Measurements from ENCODE around the gene TLE7. TPM values are rescaled to one million over a fixed set of nuclear protein-coding genes. Genes with fewer than 3 reads are reported as not detected.
A peak's percentile ranks its signal among the peaks of the same experiment; 100 is the strongest.

TLE7 gene
- total and polyA plus RNA-seq, 2 of the 8 experiments (the other 6 are each of a cell fraction or from before 2014, with no cell fraction given): 0.03 TPM; not detected in 1

DNA sequence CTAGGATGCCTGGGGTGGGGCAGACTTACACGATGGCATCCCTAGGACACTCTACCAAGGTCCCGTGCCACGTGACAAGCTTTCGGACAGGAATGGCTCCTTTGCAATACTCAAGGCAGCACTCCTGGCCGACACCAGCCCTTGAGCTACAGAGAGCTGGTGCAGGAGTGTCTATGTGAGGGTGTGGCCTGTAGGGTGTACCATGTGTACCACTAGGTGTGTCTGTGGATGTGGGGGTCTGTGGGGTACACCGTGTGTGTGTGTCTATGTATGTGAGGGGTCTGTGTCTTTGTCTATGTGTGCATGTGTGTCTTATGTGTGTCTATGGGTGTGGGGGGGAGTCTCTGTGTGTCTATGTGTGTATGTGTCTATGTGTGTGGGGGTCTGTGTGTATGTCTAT lies 1.9 kb upstream of the TLE7 start:
- H4K8ac ChIP-seq (ENCODE audit: extremely low read depth, insufficient read depth, low read length): no peak overlapping the region
- H3K4me3 ChIP-seq (ENCODE audit: extremely low read depth in 1 of 4, insufficient read depth in 2 of 4, low read depth in 3 of 4, low read length in 4 of 4): no peak overlapping the region
- H2BK120ac ChIP-seq (replicated peaks; ENCODE audit: low read depth, low read length): no peak overlapping the region
- H3K56ac ChIP-seq (replicated peaks; ENCODE audit: insufficient read length, low read depth, low read length): no peak overlapping the region
- H3K4me1 ChIP-seq (replicated peaks in 1 of 4; ENCODE audit: control insufficient read depth in 3 of 4, insufficient read depth in 4 of 4, low read length in 3 of 4): no peaks in the 10 kb centered on the region; a peak in 1 of 7 replicates
- no peak overlapping the region for H3K27ac ChIP-seq (ENCODE audit: low read depth, low read length)
- H2AFZ ChIP-seq (ENCODE audit: low read length): no peak overlapping the region
- no peak overlapping the region for H3K18ac ChIP-seq (ENCODE audit: extremely low read depth, low read length)
- H3K23ac ChIP-seq (ENCODE audit: insufficient read length): no peak overlapping the region
- WGBS, 2 experiments (ENCODE audit: extremely low coverage in 1 of 2, insufficient coverage in 1 of 2, insufficient read length in 1 of 2, insufficient replicate concordance in 2 of 2, low coverage in 1 of 2, low lambda C conversion rate in 2 of 2, missing lambda C conversion rate in 1 of 2): 80% methylated on average over 6 of the region's 6 CpGs; no CpG with 5 or more reads in 1 of the 2 experiments
- no peak overlapping the region for H2BK5ac ChIP-seq (ENCODE audit: low read depth, low read length)
- peaks cover 3% of the 10 kb centered on the region; the same call in 1 of the 2 replicates for H3K23me2 ChIP-seq (ENCODE audit: low read depth, low read length)
- H3K14ac ChIP-seq (ENCODE audit: insufficient read length): no peak overlapping the region
- H3K27me3 ChIP-seq (replicated peaks in 1 of 4; ENCODE audit: control insufficient read depth in 3 of 4, extremely low read depth in 1 of 4, insufficient read depth in 3 of 4, low read length in 3 of 4): no peaks in the 10 kb centered on the region
- peaks cover 0 to 13% (median 7%) of the 10 kb centered on the region in 4 experiments; a peak in 6 of 8 replicates for H3K36me3 ChIP-seq (ENCODE audit: control insufficient read depth in 2 of 4, insufficient read depth in 4 of 4, low read length in 3 of 4)
- no peak overlapping the region for H4K91ac ChIP-seq (replicated peaks; ENCODE audit: insufficient read length, low read length)
- no peak overlapping the region for H3K4me2 ChIP-seq (ENCODE audit: insufficient read depth in 1 of 2, low read depth in 2 of 2, low read length in 2 of 2)
- no peak overlapping the region for H2BK12ac ChIP-seq (ENCODE audit: low read depth, low read length)
- no peak for FAIRE-seq
- no peak overlapping the region for H3K9ac ChIP-seq (replicated peaks in 1 of 4; ENCODE audit: extremely low read depth in 1 of 4, low read depth in 3 of 4, low read length in 3 of 4)
- H3K9me3 ChIP-seq (ENCODE audit: insufficient read depth in 2 of 2, low read depth in 1 of 2, low read length in 1 of 2): peaks cover 29 to 31% of the 10 kb centered on the region in 2 experiments
- DNase-seq (ENCODE audit: low read depth in 1 of 2, low spot score in 2 of 2): no peak
- POLR2A ChIA-PET (ENCODE audit: partially characterized antibody): no interaction called here
- H3K4ac ChIP-seq (replicated peaks; ENCODE audit: insufficient read length, low read depth, low read length): no peak overlapping the region
- peak overlapping the region; percentile 46; the same call in 1 of the 2 replicates for H2AK5ac ChIP-seq (ENCODE audit: low read depth, low read length)
- TF ChIP-seq USF2 (IDR thresholded peaks at IDR 0.05; ENCODE audit: low read length) (no peak), YY1 (IDR thresholded peaks at IDR 0.05; ENCODE audit: low read depth, low read length) (no peak), ASH2L (IDR thresholded peaks at IDR 0.05; ENCODE audit: low read length) (no peak), RBBP5 (IDR thresholded peaks at IDR 0.05; ENCODE audit: borderline replicate concordance, low read depth, low read length) (no peak), KDM5A (IDR thresholded peaks at IDR 0.05; ENCODE audit: low read length) (no peak), MAX (IDR thresholded peaks at IDR 0.05) (no peak), ZNF274 (IDR thresholded peaks at IDR 0.05; ENCODE audit: borderline replicate concordance, extremely low read depth, low read length) (no peak), CTBP2 (IDR thresholded peaks at IDR 0.05; ENCODE audit: borderline replicate concordance, insufficient read depth, insufficient read length, low read length) (no peak), MAFK (IDR thresholded peaks at IDR 0.05; ENCODE audit: low read depth, low read length) (no peak), HDAC2 (IDR thresholded peaks at IDR 0.05; ENCODE audit: borderline replicate concordance in 1 of 2, low read depth in 2 of 2, low read length in 2 of 2) (no peak), POLR2A (IDR thresholded peaks at IDR 0.05; ENCODE audit: control extremely low read depth in 1 of 2, low read depth in 2 of 2, low read length in 2 of 2) (no peak), CREB1 (IDR thresholded peaks at IDR 0.05) (no peak)
- no peaks in the 10 kb centered on the region for H4K20me1 ChIP-seq (replicated peaks in 1 of 2; ENCODE audit: control insufficient read depth in 1 of 2, insufficient read depth in 2 of 2, low read length in 2 of 2)
- H3K79me1 ChIP-seq (ENCODE audit: low read depth, low read length): no peaks in the 10 kb centered on the region
- no peaks in the 10 kb centered on the region for H3K79me2 ChIP-seq (ENCODE audit: control insufficient read depth in 1 of 2, insufficient read depth in 2 of 2, low read length in 2 of 2)
- H4K5ac ChIP-seq (ENCODE audit: insufficient read length, low read depth, low read length): no peak overlapping the region
- peak overlapping the region; percentile 29; the same call in 1 of the 2 replicates for H2BK15ac ChIP-seq (ENCODE audit: low read length)
- CTCF ChIA-PET (ENCODE audit: partially characterized antibody): no interaction called here
- H2BK20ac ChIP-seq (ENCODE audit: low read length): no peak overlapping the region
